ENCODE data around the gene CD59. TPM values are rescaled to one million over a fixed set of nuclear protein-coding genes. Genes with fewer than 3 reads are reported as not detected.
A peak's percentile ranks its signal among the peaks of the same experiment; 100 is the strongest.

CD59 gene
- total and polyA plus RNA-seq, 2 of the 13 experiments (the other 11 are each of a cell fraction or from before 2014, with no cell fraction given): 127 to 289 TPM

- no peak for TF ChIP-seq ATF6 (CRISPR knock-in tag; conservative IDR thresholded peaks at IDR 0.05)
- TF ChIP-seq ZNF446 (CRISPR knock-in tag; IDR thresholded peaks at IDR 0.05): no peak
- peak; percentile 20; the same call in 1 of the 2 replicates for TF ChIP-seq SMC3 (IDR thresholded peaks at IDR 0.05; ENCODE audit: low read length)
- TF ChIP-seq ZNF776 (CRISPR knock-in tag; IDR thresholded peaks at IDR 0.05): 0 out of 2 replicates have a peak, but pooled peaks have one; percentile 53
- TF ChIP-seq ARID3A (IDR thresholded peaks at IDR 0.05; ENCODE audit: low read depth, low read length): no peak
- TF ChIP-seq YEATS2 (CRISPR knock-in tag; IDR thresholded peaks at IDR 0.05; ENCODE audit: borderline replicate concordance): peak; percentile 43; the same call in 1 of the 2 replicates
- TF ChIP-seq ZNF7 (CRISPR knock-in tag; IDR thresholded peaks at IDR 0.05): no peak
- no peak for TF ChIP-seq XBP1 (CRISPR knock-in tag; IDR thresholded peaks at IDR 0.05)
- peak; percentile 86 for TF ChIP-seq SKI (IDR thresholded peaks at IDR 0.05; ENCODE audit: partially characterized antibody)
- TF ChIP-seq, protein P1, sequence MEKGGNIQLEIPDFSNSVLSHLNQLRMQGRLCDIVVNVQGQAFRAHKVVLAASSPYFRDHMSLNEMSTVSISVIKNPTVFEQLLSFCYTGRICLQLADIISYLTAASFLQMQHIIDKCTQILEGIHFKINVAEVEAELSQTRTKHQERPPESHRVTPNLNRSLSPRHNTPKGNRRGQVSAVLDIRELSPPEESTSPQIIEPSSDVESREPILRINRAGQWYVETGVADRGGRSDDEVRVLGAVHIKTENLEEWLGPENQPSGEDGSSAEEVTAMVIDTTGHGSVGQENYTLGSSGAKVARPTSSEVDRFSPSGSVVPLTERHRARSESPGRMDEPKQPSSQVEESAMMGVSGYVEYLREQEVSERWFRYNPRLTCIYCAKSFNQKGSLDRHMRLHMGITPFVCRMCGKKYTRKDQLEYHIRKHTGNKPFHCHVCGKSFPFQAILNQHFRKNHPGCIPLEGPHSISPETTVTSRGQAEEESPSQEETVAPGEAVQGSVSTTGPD (CRISPR knock-in tag; IDR thresholded peaks at IDR 0.05): 0 out of 2 replicates have a peak, but pooled peaks have one; percentile 45
- no peak for TF ChIP-seq ZFAT (CRISPR knock-in tag; conservative IDR thresholded peaks at IDR 0.05)
- no peak for TF ChIP-seq ZNF781 (CRISPR knock-in tag; IDR thresholded peaks at IDR 0.05; ENCODE audit: borderline replicate concordance, not compliant biosample characterization)
- TF ChIP-seq, protein P2, sequence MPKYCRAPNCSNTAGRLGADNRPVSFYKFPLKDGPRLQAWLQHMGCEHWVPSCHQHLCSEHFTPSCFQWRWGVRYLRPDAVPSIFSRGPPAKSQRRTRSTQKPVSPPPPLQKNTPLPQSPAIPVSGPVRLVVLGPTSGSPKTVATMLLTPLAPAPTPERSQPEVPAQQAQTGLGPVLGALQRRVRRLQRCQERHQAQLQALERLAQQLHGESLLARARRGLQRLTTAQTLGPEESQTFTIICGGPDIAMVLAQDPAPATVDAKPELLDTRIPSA (CRISPR knock-in tag; IDR thresholded peaks at IDR 0.05; ENCODE audit: borderline replicate concordance): no peak
- TF ChIP-seq MZF1 (CRISPR knock-in tag; IDR thresholded peaks at IDR 0.05; ENCODE audit: borderline replicate concordance): no peak
- TF ChIP-seq MED8 (CRISPR knock-in tag; IDR thresholded peaks at IDR 0.05; ENCODE audit: insufficient replicate concordance): peak; percentile 79
- TF ChIP-seq CHD2 (IDR thresholded peaks at IDR 0.05; ENCODE audit: low read depth, low read length): no peak
- peak; percentile 37; the same call in 1 of the 2 replicates for TF ChIP-seq ZNF556 (CRISPR knock-in tag; IDR thresholded peaks at IDR 0.05; ENCODE audit: borderline replicate concordance)
- TF ChIP-seq ZNF441 (CRISPR knock-in tag; IDR thresholded peaks at IDR 0.05; ENCODE audit: borderline replicate concordance): no peak
- TF ChIP-seq ZNF589 (CRISPR knock-in tag; conservative IDR thresholded peaks at IDR 0.05): 0 out of 2 replicates have a peak, but pooled peaks have one; percentile 61
- peak; percentile 73 for TF ChIP-seq HDAC1 (CRISPR knock-in tag; IDR thresholded peaks at IDR 0.05)
- TF ChIP-seq ZNF292 (CRISPR knock-in tag; IDR thresholded peaks at IDR 0.05; ENCODE audit: borderline replicate concordance, low read depth): no peak
- TF ChIP-seq FUBP1 (CRISPR knock-in tag; IDR thresholded peaks at IDR 0.05; ENCODE audit: borderline replicate concordance): no peak
Measured at GRCh38 chr11:33699515-33700062, 36.6 kb downstream of the CD59 start (continued).

All from HepG2 (cell line).